HG03432 (cell line): Measurements from ENCODE around the gene COL5A3.
"Not testable (repeated sequence)": the region's sequence is repeated elsewhere in the genome, so short reads cannot be mapped to it uniquely, and the experiment has no call there.

Experiments used
- ATAC-seq: cut with Tn5 transposase; IDR thresholded peaks from one replicate; pipeline ENCODE4 v1.9.1; 2021; ENCODE audit warnings: mild to moderate bottlenecking, moderate library complexity; ENCODE audit not compliant: unreplicated experiment

COL5A3 gene

GRCh38 chr19:10010247-10010691 is at the start of gene COL5A3:
Gene COL5A3, minus strand, starts transcription at chr19:10010504. Its CDS starts 119 bp downstream, at chr19:10010385.
- no peak for ATAC-seq

- no peak for ATAC-seq
Observed at GRCh38 chr19:10052602-10053360, 42.5 kb upstream of the COL5A3 start.

DNA sequence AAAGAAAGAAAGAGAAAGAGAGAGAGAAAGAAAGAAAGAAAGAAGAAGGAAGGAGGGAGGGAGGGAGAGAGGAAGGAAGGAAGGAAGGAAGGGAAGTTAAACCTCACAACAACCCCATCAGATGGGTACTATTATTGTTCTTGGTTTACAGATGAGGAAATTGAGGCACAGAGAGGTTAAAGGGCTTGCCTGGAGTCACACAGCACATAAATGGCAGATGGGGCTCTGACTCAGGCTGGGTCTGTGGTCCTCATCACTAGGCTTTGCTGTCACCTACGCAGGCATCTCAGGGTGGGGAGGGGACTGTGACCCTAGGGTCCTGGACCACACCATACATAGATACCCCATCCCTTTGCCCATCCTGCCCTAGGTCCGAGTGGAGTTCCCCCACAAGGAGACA is 39.3 kb upstream of the COL5A3 start:
- ATAC-seq, result no peak

DNA sequence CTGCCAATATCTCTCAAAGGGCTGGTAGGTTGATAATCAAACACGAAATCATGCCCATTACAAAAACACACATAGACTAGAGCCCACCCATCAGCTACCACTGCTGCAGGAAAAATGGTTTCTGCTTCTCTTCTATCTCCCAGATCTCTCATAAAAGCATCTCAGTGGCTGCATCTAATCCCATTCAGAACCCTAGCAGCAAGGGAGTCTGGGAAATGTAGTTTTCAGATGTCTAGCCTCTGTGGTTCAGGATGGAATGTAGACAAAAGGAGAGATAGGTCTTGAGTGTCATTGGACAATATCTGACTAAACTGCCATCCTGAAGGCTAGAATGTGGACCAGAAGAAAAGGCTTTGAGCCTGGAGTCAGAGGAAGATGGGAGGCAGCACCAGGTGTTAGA is 35.1 kb upstream of the COL5A3 start:
- no peak for ATAC-seq

GRCh38 chr19:10044390-10044789 is 34.1 kb upstream of the COL5A3 start:
- no peak for ATAC-seq

- no peak for ATAC-seq
Observed at GRCh38 chr19:10043286-10043927, 33.1 kb upstream of the COL5A3 start.

- ATAC-seq, result no peak
Observed at GRCh38 chr19:10037809-10038208, 27.5 kb upstream of the COL5A3 start.

- no peak for ATAC-seq
Observed at GRCh38 chr19:10037367-10037766, 27.1 kb upstream of the COL5A3 start.

- no peak for ATAC-seq
Observed at GRCh38 chr19:10036601-10037071, 26.3 kb upstream of the COL5A3 start.

- ATAC-seq, result no peak
Observed at GRCh38 chr19:10033614-10034013, 23.3 kb upstream of the COL5A3 start.

DNA sequence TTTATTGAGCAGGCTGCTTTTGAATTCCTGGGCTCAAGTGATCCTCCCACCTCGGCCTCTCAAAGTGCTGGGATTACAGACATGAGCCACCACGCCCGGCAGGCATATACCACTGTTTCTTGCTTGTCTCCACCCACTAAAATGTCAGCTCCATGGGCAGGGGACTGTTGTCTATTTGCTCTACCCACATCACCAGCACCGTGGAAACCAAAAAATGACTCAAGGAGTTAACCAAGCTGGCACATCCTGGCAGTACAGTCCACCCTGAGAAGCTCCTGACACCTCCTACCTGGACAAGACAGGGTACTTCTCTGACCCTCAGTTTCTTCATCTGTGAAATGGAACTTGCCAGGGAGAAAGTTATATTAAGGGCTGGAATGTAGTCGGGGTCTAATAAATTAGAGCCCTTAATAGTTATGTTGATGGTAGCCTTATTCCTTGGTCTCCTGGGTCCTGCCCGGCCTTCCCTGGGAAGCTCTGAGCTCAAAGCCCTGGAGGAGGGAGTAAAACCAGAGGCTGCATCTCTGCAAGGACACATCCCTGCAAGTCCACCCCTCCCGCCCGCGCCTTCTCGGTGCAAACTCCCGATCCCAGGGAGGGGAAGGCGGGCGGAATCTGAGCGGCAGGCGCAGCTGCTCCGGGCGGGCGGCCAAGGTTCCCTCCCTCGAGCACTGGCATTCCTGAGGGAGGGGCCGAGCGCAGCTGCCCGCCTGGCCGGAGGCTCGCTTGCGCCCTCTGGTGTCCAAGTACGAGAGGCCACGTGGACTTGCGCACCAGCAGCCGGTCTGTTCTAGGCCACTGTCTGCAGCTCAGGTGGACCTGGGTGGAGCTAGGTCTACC is 17.1 kb upstream of the COL5A3 start:
- ATAC-seq, result no peak

DNA sequence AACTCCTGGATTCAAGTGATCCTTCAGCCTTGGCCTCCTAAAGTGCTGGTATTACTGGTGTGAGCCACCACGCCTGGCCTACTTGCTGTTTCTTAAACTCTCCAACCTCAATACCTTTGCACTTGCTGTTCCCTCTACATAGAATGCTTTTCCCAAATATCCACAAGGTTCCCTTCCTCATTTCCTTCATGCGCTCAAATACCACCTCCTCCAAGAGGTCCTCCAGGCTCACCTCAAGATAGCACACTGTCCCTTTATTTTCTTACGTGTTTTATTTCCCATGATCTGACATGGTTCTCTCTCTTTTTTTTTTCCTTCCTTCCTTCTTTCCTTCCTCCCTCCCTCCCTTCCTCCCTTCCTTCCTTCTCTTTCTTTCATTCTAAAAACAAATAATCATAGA is 16.4 kb upstream of the COL5A3 start:
- ATAC-seq, result no peak

DNA sequence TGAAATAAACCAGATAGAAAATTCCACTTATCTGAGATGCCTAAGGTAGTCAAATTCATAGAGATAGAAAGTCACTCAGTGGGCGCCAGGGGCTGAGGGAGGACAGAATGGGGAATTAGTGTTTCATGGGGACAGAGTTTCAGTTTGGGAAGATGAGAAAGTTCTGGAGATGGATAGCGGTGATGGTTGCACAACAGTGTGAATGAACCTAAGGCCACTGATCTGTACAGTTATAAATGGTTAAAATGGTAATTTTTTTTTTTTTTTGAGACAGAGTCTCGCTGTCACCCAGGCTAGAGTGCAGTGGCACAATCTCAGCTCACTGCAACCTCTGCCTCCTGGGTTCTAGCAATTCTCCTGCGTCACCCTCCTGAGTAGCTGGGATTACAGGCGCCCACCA is 12.8 kb upstream of the COL5A3 start:
- not testable (repeated sequence) for ATAC-seq

DNA sequence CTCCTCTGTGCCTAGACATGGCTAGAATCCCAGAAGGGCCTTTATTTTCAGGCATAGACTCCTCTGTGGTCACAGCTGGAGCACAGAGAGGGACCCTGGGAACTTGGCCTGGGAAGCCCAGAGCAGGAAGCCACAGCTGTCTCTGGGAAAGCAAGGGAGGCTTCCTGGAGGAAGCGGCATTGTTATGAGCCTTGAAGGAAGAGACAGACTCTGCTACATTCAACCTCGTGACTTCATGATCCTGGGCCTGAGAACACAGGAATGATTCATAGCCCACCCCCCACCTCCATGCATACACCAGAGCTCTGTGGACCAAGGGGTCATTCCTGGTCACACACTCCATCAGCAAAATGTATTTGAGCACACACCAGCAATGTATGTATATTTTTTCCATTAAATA is 11.6 kb upstream of the COL5A3 start:
- ATAC-seq, result no peak

DNA sequence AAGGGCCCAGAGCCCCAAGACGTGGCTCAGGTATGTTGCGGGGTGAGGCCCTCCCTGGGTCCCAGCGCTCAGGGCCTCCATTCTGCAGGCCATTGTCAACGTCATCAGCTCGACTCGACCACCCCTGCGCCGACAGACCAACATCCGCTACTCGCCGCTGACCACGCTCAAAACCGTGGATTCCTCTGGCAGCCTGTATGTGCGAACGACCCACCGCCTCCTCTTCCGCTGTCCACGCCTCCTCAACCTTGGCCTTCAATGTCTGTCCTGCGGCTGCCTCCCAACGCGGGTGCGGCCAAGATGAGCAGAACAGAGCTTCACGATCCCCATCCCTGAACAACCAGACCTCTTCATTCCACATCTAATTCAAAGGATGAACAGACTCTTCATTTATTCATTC is 11.1 kb upstream of the COL5A3 start:
- no peak for ATAC-seq

DNA sequence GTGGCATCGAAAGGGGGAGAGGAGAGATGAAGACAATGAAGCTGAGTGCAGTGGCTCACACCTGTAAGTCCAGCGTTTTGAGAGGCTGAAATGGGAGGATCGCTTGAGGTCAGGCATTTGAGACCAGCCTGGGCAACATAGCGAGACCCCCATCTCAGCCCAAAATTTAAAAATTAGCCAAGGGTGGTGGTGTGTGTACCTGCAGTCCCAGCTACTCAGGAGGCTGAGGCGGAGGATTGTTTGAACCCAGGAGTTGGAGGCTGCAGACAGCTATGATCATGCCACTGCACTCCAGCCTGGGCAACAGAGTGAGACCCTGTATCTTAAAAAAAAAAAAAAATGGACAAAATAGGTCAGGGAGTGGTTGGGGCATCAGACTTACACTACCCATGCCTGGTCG is 10.5 kb upstream of the COL5A3 start:
- no peak for ATAC-seq

- no peak for ATAC-seq
Observed at GRCh38 chr19:10019246-10019645, 8.9 kb upstream of the COL5A3 start.

GRCh38 chr19:10018786-10019185 is 8.5 kb upstream of the COL5A3 start:
- no peak for ATAC-seq

- no peak for ATAC-seq
Observed at GRCh38 chr19:10018263-10018662, 8.0 kb upstream of the COL5A3 start.

DNA sequence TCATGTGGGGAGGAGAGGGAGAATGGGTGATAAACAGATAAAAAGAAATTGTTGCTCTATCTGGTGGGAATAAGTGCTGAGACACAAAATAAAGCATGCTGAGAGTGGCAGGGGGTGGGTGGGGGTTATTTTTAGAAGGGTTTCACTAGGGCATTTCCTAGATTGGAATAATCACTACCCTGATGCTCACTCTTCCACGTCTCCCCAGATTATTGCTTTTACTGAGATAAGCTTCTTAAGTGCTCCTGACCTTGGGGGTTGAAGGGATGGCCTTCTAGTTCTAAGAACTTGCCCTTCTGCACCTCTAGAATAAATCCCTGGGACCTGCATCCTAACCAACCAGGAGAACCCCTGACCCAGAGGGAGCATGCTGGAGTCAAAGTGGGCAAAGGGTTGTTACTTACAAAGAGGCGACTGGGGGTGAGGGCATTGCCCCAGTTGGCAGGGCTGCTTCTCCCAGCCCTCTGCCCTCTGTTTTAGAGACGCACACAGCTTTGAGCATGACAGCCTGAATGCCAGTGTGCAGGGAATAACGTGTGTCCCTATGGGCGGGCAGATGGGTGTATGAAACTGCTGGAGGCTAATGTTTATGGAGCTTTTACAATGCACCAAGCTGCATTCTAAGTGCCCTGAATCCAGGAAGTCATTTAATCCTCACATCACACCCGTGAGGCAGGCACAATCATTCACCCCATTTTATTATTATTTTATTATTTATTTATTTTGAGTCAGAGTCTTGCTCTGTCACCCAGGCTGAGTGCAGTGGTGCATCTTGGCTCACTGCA is 3.7 kb upstream of the COL5A3 start:
- no peak for ATAC-seq

GRCh38 chr19:10013316-10013715 is 3.0 kb upstream of the COL5A3 start, which contains the start of gene RDH8:
Gene RDH8, plus strand, starts transcription at chr19:10013483. Its CDS starts 15 bp downstream, at chr19:10013498.
- no peak for ATAC-seq
